ENCODE results near the gene C12orf56.
"Not testable (repeated sequence)": the region's sequence is repeated elsewhere in the genome, so short reads cannot be mapped to it uniquely, and the experiment has no call there.

C12orf56 gene

DNA sequence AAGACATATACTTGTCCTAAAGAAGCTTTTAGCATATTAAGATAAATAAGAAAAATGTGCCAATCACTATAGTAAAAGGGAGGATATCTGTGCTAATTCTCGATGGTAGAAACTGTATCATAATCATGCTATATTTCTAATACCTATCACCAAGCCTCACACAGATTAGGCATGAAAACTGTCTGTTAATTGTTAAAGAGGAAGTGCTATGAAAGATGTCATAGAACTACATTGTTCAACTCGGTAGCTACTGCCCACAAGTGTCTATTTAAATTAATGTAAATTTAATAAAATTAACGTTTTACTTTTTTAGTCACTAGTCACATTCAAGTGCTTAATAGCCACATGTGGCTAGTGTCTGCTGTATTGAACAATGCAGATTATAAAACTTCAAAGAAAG is 90.9 kb downstream of the C12orf56 start:
- DNase-seq = no peak

DNA sequence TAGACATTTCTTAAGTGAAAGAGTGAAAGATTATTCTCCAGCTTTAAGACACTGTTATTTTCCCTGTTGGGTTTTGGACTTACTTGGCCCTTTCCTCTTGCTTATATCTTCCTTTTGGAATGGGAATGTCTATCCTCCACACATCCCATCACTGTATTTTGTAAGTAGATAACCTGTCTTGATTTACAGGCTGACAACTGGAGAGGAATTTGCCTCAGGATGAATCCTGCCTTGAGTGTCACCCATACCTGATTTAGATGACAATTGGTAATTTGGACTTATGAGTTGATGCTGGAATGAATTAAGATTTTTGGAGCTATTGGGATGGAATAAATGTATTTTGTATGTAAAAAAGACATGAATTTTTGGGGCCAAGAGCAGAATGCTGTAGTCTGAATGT is 94.3 kb downstream of the C12orf56 start:
- DNase-seq = no peak

DNA sequence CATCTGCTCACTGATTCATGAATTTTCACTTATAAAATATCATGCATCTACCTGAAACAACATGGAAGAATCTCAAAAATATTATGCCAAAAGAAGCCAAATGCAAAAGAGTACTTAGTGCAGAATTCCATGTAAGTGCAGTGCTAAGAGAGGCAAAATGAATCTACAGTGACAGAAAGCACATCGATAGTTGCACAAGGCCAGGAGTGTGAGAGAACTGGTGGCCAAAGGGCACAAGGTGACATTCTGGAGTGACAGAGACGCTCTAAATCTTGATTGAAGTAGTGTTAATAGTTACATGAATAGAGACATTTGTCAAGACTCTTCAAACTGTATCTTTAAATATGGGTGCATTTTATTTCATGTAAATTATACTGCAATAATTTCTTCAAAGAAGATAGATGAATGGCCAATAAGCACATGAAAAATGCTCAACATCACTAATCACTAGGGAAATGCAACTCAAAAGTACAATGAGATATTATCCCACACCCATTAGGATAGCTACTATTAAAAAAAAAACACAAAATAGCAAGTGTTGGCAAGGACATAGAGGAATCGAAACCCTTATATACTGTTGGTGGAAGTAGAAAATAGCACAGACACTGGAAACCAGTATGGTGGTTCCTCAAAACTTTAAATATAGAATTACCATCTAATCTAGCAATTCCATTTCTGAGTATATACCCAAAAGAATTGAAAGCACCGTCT is 96.7 kb downstream of the C12orf56 start:
- no peak for DNase-seq

DNA sequence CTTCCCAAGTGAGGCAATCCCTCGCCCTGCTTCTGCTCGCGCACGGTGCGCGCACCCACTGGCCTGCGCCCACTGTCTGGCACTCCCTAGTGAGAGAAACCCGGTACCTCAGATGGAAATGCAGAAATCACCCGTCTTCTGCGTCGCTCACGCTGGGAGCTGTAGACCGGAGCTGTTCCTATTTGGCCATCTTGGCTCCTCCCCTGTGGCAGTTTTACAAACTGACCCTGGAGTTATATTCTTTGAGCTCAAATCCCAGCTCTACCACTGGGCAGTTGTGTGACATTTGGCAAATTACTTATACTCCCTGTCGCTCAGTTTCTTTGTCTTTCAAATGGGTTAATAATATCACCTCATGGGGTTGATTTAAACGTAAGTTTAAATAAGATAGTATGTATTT is 97.4 kb downstream of the C12orf56 start:
- DNase-seq = not testable (repeated sequence)

DNA sequence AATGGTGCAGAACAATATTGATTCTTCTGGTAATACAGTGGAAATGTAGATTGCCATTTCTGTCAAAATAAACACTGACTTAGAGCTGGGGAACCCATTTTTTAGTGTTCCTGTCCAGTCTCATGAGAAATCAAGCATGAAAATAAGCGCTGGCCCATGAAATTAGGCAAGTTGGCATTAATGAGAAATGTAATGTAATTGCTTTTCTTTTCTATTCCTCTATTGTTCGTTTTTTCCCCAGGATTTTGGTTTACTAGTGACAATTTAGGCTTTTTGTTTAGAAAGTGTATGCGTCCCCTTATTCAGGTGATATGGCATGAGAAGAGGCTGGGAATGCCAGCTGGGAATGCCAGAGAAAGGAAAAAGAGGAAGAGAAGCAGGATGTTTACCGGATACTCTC is 104.0 kb downstream of the C12orf56 start:
- DNase-seq = no peak

DNA sequence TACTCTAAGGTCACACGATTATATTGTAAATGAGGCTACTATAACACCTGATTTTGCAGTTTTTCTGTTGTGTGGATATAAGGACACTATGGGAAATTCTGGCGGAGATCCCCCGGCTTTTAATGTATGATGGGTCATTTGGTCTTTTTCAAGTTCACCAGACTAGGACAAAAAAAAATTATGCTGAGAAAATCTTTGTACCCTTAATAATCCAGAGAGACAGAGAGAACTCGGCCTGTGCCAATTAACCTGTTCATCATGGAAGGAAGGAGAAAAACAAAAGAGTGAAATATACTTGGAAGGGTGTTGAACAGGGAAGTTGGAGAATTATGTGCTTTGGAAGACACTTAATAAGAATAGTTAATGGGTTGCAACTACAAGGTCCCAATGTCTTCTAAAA is 106.3 kb downstream of the C12orf56 start:
- no peak for DNase-seq

DNA sequence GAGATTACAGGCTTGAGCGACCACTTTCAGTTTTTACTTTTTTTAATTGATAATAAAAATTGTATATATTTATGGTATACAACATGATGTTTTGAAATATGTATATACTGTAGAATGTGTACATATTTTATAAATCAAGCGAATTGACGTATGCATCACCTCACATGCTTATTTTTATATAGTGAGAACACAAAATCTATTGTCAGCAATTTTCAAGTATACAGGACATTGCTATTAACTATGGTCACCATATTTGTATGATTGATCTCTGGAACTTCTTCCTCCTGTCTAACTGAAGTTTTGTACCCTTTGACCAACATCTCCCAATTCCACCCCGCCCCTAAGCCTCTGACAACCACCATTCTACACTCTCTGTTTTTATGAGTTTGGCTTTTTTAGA is 112.1 kb downstream of the C12orf56 start:
- no peak for DNase-seq

DNA sequence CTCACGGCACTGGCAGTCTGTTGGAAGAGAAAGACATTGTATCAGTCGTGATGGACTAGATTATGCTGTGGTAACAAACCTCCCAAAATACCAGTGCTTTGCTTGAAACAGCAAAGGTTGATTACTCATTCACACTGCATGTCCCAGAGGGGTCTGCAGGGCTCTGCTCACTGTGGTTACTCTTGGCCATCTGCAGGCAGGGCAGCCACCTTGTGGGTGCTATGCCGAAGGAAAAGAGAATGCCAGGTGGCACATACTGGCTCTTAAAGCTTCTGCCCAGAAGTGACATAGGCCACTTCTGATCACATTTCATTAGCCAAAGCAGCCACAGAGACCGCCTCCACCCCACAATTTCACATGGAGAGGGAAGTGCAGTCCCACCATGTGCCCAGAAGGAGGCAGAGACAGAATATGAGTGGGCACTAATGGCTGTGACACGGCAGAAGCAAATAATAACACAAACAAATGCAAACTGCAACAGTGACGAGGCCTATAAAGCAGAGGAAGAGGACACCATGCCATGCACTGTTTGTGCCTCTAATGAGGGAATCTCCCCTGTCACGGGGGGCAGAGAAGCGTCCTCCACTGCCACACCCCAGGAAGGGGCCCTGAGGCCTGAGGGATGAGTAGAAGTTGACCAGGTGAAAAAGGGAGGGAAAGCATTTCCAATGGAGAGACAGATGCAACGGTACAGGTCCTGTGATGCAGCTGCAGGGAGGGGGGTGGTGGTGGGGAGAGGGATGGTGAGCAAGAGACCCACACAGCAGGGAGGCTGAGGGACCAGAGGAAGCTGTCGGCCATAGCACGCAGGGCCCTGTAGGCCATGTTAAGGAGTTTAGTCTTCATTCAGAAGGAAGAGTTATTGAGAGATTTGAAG is 116.8 kb downstream of the C12orf56 start:
- peak in 1 of 2 experiments; percentile 3 for DNase-seq

DNA sequence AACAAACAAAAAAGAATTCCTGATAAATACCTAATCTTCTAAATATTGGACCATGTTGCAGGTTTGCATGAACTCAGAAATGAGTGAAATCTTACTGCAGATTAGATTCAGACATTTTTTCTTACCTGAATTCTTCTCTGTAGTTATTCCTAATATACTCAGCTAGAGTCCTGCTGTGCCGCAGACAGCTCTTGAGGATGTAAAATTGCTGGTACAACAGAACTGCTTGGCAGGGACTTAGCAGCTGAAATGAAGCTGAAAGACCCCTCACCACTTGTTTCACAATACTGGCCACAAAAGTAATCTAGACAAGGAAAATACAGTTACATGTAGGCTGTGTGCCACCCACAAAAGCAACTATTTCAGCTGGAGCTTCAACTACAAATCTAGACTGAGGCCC is 120.1 kb downstream of the C12orf56 start:
- no peak for DNase-seq

DNA sequence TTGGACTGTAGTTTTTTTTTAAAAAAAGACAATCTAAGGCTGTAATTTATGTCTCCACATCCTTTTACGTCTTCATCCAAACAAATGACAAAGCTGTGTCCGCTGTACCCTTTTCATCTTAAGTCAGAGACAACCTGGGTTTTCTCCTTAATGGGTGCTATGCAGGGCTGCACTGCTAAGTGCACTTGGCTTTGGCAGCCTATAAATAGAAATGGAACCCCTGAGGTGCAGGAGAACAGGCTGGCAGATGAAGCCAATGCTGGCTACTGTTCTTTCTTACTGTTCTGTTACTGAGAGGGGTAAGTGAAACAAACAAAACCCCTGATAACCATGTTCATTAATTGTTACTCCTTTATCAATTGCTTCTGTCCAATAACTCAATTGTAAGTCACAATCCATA is 121.4 kb downstream of the C12orf56 start:
- DNase-seq = no peak

DNA sequence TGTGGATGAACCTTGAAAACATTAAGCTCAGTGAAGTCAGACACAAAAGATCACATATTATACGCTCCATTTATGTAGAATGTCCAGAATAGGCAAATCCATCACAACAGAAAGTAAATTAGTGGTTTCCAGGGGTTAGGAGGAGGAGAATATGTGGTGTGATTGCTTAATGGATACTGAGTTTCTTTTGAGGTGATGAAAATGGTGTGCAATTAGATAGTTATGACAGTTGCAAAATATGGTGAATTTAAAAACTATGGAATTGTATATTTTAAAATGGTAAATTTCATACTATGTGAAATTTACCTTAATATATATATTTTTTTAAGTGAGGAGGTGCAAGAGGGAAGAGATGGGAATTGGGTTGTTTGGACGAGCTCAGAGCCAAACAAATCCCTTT is 122.1 kb downstream of the C12orf56 start:
- no peak for DNase-seq

DNA sequence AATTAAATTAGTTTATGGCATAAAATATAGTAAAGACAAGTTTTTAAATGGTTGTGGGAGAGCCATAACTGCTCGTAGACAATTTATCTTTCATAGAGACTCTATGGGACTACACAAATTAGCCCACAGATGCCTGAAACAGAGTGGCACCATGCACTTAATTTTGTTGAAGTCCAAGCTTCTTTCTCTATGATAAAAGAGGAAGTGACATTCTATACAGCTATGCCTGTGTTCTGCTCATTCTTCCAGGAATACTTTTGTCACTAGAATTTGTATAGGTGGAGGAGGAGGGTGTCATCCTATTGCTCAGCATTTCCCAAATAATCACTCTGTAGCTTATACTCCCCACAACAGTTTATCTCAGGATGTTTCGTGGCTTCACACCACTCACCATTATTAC is 124.7 kb downstream of the C12orf56 start:
- no peak for DNase-seq

DNA sequence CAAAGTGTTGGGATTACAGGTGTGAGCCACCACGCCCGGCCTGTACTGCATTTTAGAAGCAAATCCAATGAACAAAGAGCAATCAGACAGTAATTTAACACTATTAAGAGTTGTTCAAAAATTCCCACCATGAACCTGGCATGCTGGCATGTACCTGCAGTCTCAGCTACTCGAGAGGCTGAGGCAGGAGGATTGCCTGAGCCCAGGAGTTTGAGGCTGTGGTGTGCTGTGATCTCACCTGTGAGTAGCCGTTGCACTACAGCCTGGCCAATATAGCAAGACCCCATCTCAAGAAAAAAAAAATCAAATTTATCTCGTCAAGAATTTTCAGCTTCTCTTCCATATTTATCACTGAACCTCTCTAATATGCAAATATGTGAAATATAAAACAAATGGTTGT is 128.7 kb downstream of the C12orf56 start:
- DNase-seq = no peak

DNA sequence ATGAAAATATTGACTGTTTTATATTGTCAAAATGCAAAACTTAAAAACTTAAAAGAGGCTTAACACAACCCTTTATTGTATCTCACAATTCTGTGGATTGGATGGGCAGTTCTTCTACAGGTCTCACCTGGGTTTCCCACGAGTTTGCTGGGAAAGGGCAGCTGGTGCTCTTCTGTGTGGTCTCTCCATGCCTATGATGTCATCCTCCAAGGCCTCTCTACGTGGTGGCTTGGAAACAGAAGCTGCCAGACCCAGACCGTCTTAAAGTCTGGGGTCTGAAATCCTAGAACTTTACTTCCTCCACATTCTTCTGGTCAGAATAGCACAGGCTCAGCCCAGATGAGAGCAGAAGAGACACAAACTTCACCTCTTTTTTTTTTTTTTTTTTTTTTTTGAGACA is 132.0 kb downstream of the C12orf56 start:
- DNase-seq = no peak

DNA sequence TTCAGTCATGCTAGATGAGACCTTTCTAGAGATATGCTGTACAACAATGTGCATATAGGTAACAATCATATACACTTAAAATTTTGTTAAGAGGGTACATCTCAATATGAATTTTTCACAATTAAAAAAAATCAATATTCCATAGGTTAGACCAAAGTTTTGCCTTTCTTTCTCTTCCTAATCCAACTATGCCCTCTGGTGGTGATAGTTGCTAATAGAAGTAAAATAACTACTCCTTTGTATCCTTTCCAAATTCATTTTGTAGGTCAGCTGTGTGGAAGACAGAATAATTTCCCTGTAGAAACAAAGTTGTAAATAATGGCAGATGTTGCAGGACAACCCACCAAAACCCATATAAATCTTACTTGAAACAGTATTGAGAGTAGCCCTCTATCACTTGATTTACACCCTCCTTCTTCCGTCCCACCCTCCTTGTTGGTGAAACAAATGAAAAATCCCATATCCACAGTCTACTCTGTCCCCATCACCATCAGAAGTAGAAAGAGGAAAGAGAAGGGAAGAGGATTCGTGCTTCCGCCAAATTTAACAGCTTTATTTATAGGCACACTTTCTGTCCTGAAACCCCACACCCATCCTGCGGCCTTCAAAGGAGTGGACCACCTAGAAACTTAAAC is 134.3 kb downstream of the C12orf56 start:
- DNase-seq = peak; percentile 8 to 52

DNA sequence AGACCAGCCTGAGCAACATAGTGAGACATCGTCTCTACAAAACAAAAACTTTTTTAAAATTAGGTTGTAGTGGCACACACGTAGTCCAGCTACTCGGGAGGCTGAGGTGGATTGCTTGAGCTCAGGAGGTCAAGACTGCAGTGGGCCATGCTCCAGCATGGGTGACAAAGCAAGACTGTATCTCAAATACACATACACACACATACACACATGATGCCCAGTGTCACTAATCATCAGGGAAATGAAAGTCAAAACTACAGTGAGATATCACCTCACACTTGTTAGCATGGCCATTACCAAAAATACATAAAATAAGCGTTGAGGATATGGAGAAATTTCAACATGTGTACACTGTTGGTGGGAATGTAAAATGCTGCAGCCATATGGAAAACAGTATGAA is 135.3 kb downstream of the C12orf56 start:
- no peak for DNase-seq

DNA sequence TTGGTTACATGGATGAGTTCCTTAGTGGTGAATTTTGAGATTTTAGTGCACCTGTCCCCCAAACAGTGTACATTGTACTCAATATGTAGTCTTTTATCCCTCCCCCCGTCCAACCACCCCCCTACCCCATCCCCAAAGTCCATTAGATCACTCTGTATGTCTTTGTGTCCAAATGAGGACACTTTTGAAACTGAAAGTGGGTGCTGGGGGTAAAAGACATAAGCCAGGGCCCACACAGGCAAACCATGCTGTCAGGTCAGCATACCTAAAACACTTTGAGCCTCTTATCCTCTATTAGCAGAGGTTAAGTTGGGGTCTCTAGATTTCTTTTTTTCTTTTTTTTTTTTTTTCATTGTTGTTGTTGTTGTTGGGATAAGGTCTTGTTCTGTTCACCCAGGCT is 137.2 kb downstream of the C12orf56 start:
- DNase-seq = no peak

DNA sequence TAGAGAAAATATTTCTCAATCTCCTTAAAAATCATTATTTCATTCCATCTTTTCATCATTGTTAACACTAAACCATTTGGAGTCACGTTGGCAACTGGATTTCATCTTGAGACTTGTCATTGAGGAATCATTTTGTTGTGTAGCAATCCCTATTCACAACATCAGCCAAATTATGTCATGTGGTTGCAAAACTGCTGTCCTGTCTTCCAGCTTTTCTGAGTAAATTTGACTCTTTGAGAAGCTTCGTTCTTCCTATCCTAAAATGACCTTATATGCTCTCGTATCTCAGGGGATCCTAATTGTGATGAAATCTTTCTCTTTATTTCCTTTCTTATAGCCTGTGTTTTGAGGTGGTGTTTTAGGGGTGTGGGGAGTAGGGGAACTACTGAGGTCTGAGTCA is 137.9 kb downstream of the C12orf56 start:
- DNase-seq = no peak

DNA sequence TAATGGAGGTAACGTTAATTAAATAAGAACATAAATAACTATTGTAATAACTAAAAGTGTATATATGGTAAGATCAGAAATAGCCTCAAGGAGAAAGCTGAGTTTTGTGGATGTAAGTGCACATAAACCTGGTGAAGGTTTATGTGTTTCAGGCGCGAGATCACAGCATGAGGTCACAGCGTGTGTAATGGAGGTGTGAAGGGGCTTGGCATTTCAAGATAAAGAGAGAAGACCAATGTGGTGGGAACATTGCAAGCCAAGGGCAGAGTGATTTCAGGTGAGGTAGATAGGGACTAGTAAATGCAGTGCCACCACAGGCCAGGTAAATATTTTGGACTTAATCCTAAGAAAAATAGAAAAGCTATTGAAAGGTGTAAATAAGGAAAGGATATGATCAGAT is 146.7 kb downstream of the C12orf56 start:
- no peak for DNase-seq

DNA sequence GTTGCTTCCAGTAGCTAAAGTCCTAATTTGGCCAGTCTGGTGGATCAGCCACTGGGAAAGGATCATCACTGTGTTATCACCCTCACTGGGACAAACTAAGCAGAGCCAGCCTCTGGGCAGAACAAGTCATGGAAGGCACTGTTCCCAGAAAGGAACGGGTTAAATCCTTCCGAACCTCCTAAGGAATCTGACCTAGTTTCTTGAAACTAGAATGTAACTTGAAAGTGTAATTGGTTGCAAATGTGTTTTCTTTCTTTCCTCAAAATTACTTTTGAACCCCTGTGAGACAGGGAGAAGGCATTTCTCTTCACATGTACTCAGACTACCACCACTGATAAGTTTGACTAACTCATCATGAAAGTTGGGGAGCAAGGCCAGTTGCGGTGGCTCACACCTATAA is 149.8 kb downstream of the C12orf56 start:
- no peak for DNase-seq

DNA sequence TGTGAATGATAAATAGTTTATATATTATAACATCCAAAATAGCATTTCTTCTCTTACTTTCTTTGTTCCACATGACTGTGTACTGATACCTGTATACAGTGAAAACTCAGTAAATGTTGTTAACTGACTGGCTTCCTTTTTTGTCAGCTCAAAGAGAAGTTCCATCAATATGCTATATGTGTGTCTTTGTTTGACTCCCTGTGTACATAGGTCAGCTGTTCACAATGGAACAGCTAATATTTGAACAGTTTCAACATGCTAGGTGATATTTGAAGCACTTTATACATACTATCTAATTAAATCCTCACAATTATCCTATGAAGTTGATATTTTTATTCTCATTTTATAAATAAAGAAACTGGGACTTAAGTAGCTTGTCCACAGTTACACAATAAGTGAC is 153.2 kb downstream of the C12orf56 start:
- DNase-seq = no peak

DNA sequence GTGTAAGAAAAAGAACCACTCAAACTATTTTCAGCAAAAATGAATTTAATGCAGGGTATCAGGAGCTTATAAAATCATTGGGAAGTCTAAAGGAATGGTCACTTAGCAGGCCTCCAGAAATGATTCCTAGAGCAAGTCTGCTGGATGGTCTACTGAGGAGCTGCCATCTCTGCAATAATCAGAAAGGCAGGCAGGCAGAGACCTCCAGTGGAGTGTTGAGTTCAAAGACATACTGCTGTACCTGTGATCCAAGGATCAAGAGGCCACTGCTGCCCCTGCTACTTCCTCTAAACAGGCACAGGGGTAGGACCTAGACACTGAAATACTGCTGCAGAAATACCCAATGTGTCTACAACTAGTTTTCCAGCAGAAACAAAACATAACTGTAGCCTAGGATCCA is 154.0 kb downstream of the C12orf56 start:
- no peak for DNase-seq

DNA sequence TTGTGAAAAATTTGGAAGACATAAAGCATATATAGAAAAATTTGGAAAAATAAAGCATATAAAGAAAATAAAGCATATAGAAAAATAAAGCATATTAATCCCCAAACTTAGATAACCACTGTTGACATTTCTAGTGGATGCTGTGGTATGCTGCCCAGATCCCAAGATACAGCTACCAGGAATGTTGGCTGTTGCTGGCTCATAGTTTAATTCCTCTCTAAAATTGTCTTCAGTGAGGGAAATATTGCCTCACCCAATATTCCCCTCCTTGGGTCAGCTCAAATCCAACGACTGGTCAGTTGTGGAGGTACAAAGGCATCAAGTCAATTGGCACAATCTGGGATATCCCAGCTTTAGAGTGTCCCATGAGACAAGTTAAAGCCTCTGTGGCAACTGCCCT is 158.4 kb downstream of the C12orf56 start:
- no peak for DNase-seq

DNA sequence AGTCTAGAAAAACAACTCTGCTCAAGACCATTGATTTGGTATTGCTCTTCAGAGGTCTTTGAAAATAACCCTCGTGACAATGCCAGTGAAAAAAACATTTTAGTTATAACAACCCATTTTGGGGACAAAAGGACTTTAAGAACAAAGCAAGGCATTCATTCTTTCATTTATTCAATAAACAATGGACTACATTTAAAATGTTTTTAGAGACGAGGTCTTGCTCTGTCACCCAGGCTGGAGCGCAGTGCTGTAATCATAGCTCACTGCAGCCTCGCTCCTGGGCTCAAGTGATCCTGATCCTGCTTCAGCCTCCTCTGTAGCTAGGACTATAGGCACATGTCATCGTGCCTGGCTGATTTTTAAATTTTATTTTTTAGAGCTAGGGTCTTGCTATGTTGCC is 160.8 kb downstream of the C12orf56 start:
- DNase-seq = no peak
